Mesenteric fat pad (tissue), 1 donor: ENCODE measurements around the gene IRF4. TPM values are rescaled to one million over a fixed set of nuclear protein-coding genes. Genes with fewer than 3 reads are reported as not detected.

Source experiments
- DNase-seq: peaks from one replicate; pipeline ENCODE4 v3.0.0-alpha.2; 2020; ENCODE audit warnings: low spot score
- long read RNA-seq: library from polyadenylated mRNA; unstranded; transcript quantifications from one replicate; pipeline ENCODE4 v2.0.0, GENCODE V29; 2020
- total RNA-seq: library from RNA; stranded (reverse); fragmentation: NEBNext Ultra II Directional; extraction: Animal tissue kit (Norgen Biotek cat#: 25700); gene quantifications from one replicate; pipeline ENCODE4 v1.2.1, GENCODE V29; 2021
- donor health status: DM: yes; HTN: yes; CAD: no.

Gene IRF4
- total RNA-seq: 6.3 TPM
- long read RNA-seq, partial matches to known transcripts: 0 of 3 reads
- long read RNA-seq, other reads (novel, unspliced or antisense): 3 of 3 reads

GRCh38 chr6:391559-392440 is at the start of gene IRF4:
Gene IRF4 (plus strand): TSS chr6:391752. CDS start chr6:393153, 1,401 bp downstream.
- no peak for DNase-seq

GRCh38 chr6:341914-342831 is 49.4 kb upstream of the IRF4 start:
- no peak for DNase-seq

GRCh38 chr6:342832-343179 is 48.7 kb upstream of the IRF4 start:
- no peak for DNase-seq

- no peak for DNase-seq
Measured at GRCh38 chr6:343226-343935, 48.2 kb upstream of the IRF4 start.

DNA sequence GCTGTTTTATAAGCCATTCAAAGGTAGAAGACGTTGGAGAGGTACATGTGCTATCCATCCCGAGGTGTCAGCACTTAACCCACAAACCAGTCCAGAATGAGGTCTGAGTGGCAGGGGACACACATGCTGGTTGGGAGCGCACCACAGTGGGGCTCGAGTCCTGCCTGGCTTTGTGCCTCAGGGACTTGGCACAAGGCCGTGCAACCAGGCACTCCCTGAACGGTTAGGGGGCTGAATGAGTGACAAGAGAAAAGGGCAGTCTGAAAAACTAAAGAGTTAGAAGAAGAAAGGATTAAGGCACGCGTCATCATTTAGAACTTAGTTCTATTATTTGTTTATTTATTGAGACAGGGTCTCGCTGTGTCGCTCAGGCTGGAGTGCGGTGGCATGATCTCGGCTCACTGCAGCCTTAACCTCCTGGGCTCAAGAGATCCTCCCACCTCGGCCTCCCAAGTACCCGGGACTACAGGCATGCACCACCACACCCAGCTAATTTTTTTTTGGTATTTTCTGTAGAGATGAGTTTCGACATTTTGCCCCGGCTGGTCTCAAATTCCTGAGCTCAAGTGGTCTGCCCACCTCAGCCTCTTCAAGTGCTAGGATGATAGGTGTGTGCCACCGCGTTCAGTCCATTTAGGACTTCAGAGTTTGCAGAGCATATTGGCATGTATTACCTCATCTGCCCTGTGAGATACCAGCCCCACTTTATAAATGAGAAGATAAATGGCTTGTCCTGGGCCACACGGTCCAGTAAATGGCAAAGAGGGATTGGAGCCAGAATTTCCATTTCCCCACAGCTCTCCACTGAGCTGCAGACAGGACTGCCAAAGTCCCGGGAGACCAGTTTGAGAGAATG is 47.4 kb upstream of the IRF4 start:
- no peak for DNase-seq

- no peak for DNase-seq
Measured at GRCh38 chr6:344816-345340, 46.7 kb upstream of the IRF4 start.

DNA sequence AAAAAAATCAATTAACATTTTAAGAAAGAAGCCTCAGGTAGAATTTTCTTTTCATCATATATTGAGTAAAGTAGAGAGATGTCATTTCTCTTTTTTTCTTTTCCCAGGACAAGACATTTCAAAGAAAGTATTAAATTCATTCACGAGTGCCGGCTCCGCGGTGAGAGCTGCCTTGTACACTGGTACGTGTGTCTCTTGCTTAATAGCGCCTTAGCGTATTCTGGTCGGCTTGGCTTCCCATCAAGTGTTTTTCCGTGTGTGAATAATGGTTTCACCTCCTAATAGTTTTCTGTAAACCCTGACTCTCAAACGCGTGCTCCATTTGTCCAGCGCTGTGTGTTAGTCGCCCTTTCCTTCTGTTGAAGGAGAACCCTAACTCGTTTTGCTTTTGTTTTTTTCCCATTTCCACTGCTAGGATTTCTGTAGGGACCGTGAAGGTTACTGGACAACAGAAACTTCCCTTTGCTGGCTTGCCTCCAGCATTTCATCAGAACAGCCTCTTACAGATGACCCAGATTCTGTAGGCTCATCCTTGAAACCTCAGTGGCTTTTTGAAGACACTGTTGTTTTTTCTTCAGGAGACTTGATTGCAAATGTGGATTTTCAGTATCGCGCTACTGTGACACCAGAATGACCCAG is 45.7 kb upstream of the IRF4 start:
- DNase-seq: no peak

DNA sequence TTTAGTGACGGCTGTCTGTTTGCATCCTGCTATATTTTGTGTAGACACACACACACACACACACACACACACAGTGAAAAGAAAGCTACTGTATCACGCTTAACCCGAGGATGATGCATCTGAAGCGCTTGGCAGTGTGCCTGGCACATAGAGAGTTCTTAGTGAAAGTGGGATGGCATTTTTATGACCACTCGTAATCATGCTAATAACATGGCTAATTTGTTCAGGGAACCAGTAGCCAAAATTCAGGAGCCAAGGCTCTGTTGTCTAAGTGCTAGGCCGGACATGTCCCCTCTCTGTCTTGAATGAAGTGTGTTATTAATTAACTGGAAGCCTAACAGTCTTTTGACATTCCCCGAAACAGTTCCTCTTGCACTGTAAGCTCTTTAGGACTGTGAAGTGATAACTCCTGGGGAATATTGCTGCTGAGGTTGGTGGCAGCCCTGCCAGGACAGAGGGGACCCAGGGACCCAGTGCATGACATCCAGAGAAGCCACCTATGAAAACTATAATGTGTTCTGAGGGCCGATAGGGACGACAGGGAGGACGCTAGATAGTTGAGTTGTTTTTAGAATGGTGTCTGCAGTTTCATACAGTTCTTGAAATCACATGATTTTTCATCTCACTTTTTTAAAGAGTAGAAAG is 45.0 kb upstream of the IRF4 start:
- DNase-seq: no peak

- no peak for DNase-seq
Measured at GRCh38 chr6:347232-347631, 44.3 kb upstream of the IRF4 start.

DNA sequence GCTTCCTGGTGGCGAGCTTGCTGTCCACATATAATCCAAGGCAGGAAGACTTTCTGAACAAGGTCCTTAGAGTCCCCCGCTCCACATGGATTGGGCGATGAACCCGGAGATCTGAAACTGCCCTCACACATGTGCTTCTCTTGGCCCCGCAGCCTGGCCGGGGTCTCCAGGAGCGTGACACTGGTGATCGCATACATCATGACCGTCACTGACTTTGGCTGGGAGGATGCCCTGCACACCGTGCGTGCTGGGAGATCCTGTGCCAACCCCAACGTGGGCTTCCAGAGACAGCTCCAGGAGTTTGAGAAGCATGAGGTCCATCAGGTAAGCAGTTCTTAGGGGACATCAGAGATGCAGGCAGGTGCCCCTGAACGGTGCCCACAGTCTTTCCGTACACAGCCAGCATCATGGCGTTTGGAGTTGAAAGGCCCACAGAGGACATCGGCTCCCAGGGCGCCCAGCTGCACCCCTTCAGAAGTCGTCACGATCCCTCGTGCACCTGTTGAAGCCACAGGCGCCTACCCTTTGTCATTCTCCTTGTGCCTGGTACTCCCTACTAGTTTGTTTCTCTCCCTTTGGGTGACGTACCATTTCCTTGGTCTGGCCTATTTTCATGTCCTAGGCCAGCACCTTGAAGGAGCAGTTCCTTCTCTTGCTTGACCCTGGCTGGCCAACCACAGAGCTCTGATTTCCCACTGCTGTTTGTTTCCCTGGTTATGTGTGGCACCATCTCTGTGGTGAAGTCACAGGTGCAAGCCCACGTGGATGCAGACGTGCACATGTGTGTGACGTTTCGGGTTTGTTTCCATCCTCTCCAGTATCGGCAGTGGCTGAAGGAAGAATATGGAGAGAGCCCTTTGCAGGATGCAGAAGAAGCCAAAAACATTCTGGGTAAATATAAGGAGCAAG is 43.3 kb upstream of the IRF4 start:
- DNase-seq: no peak

DNA sequence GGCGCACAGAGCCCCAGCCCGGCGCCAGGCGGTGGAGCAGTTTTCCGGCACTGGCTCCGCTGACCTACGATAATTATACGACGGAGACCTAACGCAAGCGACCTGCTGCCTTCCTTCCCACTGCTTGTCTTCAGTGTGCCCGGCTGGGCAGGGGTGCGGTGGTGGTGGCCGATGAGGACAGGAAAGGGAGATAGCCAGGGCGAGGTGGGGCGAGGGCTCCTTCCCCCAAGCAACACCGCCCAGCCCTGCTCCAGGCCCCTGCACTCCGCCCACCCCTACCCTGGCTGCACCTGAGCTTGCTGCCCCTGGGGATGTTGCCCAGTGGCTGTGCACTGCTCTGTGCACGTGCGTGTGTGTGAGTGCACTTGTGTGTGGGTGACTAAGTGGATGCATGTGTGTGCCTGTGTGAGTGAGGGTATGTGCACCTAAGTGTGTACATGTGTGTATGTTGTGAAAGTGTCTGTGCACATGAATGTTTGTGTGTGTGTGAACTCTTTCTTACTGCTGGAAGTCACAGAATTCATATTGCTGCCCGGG is 42.6 kb upstream of the IRF4 start:
- no peak for DNase-seq

DNA sequence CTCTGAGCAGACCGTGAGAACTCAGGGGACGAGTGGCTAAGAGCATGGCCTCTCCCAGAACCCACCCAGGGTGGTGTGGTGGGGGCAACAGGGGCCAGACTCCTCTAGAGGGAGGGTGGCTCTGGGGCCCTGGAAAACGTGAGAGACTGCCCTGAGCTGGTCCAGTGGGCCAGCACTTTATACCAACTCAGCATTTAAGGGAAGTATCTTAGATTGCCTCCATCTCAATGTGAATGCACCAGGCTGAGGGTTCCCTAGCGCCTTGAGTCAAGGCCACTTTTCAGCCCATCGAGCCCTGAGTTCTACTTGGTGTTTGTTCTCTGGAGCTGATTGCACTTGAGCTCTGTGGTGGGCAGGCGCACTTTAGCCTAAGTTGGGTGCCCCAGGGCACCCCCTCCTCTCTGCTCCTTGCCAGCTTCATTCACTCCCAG is 42.0 kb upstream of the IRF4 start:
- no peak for DNase-seq

DNA sequence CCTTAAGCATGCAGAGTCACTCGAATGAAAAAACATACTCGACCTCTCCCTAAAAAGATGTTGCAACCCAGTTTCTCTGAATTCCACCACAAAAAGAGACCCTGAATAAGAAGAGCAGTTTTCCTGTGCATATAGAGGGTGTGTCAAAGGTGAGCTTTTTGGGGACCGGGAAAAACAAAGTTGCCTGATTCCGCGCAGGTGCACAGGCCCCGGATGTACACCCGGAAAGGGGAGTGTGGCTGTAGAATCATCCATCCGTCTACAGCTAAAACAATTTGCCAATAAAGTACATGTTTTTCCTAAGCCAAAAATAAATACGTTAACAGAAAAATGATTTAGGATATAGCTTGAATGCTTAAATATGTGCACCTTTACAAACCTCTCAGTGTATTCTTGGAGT is 41.2 kb upstream of the IRF4 start:
- no peak for DNase-seq

DNA sequence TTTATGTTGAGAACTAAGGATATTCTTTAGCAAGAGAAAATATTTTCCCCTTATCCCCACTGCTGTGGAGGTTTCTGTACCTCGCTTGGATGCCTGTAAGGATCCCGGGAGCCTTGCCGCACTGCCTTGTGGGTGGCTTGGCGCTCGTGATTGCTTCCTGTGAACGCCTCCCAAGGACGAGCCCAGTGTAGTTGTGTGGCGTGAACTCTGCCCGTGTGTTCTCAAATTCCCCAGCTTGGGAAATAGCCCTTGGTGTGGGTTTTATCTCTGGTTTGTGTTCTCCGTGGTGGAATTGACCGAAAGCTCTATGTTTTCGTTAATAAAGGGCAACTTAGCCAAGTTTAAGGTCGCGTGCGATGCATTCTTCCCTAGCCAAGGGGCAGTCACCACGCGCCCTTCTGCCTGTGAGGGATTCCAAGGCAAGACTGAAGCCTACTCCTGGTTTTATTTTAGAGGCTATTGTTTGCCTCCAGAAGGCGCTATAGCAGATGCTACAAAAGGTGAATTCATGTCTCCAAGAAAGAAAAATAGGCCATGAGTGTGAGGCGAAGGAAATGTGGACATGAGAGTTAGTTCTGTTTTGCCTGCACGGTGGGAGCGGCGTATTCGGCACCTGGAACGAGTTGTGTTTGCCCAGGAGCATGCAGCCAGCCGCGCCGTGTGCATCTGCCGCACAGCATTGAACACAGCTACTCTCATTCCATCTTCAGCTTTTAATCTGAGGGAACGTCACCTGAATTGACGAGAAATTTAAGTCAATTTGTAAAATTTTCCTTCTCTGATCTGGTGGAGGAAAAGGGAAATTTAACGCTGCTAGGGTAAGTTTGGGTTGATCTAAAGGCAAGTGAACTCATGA is 40.3 kb upstream of the IRF4 start:
- no peak for DNase-seq

DNA sequence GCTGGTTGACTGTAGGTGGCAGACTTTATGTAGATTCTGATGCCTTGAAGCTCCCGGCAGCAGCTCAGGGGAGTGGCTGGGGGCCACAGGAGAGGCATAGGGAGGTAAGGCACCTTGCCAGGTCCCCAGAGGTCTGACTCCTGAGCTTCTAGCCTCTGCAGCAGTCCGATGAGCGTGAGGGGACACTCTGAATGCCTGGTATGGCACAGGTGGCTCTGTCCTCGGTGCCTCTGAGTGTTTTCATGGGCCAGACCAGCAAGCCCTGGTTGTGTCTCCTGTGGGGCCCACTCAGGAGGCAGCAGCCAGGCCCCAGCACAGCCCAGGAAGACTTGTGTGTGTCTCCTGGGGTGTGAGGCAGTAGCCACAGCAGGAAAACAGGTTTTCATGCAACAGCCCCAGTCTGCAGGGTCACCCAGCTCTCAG is 39.7 kb upstream of the IRF4 start:
- DNase-seq: no peak

GRCh38 chr6:352474-352873 is 39.1 kb upstream of the IRF4 start:
- DNase-seq: no peak
